K562 (cell line): ENCODE results near the gene EMP2. TPM values are rescaled to one million over a fixed set of nuclear protein-coding genes. Genes with fewer than 3 reads are reported as not detected.

Experiments
- ARHGAP35 ChIP-seq: fragments of 450-650 bp; IDR thresholded peaks from 2 replicates; pipeline ENCODE4 v1.6.1; 2018; ENCODE audit not compliant: partially characterized antibody
- COPS2 ChIP-seq: fragments of 450-650 bp; conservative IDR thresholded peaks from 2 replicates; pipeline ENCODE4 v1.6.1; 2016; ENCODE audit warnings: mild to moderate bottlenecking, moderate library complexity
- DACH1 ChIP-seq: fragments of 450-650 bp; IDR thresholded peaks from 2 replicates; pipeline ENCODE4 v1.6.1; 2018; ENCODE audit not compliant: partially characterized antibody
- EP400 ChIP-seq: fragments of 450-650 bp; IDR thresholded peaks from 2 replicates; pipeline ENCODE4 v1.6.1; 2017; ENCODE audit warnings: antibody characterized with exemption, mild to moderate bottlenecking, moderate library complexity
- ETV5 ChIP-seq: sonication (generic); formaldehyde crosslinking; IDR thresholded peaks from 2 replicates; pipeline ENCODE4 v1.4.0; 2020; ENCODE audit warnings: low read depth, mild to moderate bottlenecking, missing genetic modification reagents
- FOXA3 ChIP-seq, 2 experiments: fragments of 450-650 bp in 1 of 2; sonication (generic) in 1 of 2; formaldehyde crosslinking; IDR thresholded peaks in 1 of 2; conservative IDR thresholded peaks in 1 of 2; 2 replicates each; pipeline versions ENCODE4 v1.4.0 to v1.8.0; 2020 to 2022; ENCODE audit warnings: mild to moderate bottlenecking in 2 of 2, missing genetic modification reagents in 1 of 2
- GATAD2A ChIP-seq: fragments of 450-650 bp; IDR thresholded peaks from 2 replicates; pipeline ENCODE4 v1.6.1; 2017
- GATAD2B ChIP-seq: fragments of 450-650 bp; IDR thresholded peaks from 2 replicates; pipeline ENCODE4 v1.6.1; 2017; ENCODE audit warnings: mild to moderate bottlenecking, borderline replicate concordance
- NCOA2 ChIP-seq, 2 experiments: fragments of 450-650 bp; IDR thresholded peaks; 2 replicates each; pipeline ENCODE4 v1.6.1; 2018; ENCODE audit warnings: mild to moderate bottlenecking in 2 of 2, moderate library complexity in 1 of 2; ENCODE audit not compliant: partially characterized antibody in 2 of 2
- PHF21A ChIP-seq: fragments of 450-650 bp; IDR thresholded peaks from 2 replicates; pipeline ENCODE4 v1.6.1; 2017; ENCODE audit warnings: low read depth, borderline replicate concordance
- POLR2AphosphoS2 ChIP-seq: IDR thresholded peaks from 2 replicates; pipeline ENCODE4 v1.6.1; 2012; ENCODE audit warnings: low read length, improper control_type of control experiment
- POLR2G ChIP-seq: fragments of 200-400 bp; formaldehyde crosslinking; IDR thresholded peaks from 2 replicates; pipeline ENCODE4 v1.6.1; 2017; ENCODE audit warnings: low read depth, mild to moderate bottlenecking, antibody characterized with exemption, low read length, moderate library complexity
- RNF2 ChIP-seq: sonication (generic); IDR thresholded peaks from 2 replicates; pipeline ENCODE4 v1.6.1; 2016
- STAT5B ChIP-seq: fragments of 250-450 bp; sonication (Bioruptor Pico); IDR thresholded peaks from 2 replicates; pipeline ENCODE4 v1.8.0; 2021; ENCODE audit warnings: mild to moderate bottlenecking, inconsistent platforms
- TAF9B ChIP-seq: fragments of 450-650 bp; IDR thresholded peaks from 2 replicates; pipeline ENCODE4 v1.6.1; 2018; ENCODE audit warnings: mild to moderate bottlenecking; ENCODE audit not compliant: partially characterized antibody
- TEAD2 ChIP-seq: fragments of 450-650 bp; IDR thresholded peaks from 2 replicates; pipeline ENCODE4 v1.6.1; 2016; ENCODE audit warnings: missing genetic modification characterization, control low read depth, missing compliant biosample characterization
- TEAD4 ChIP-seq, 2 experiments: sonication (generic) in 1 of 2; formaldehyde crosslinking in 1 of 2; IDR thresholded peaks; 2 replicates each; pipeline versions ENCODE4 v1.6.1 to v1.8.0; 2012 to 2022; ENCODE audit warnings: borderline replicate concordance in 1 of 2, inconsistent platforms in 1 of 2, low read length in 1 of 2, mild to moderate bottlenecking in 1 of 2, missing genetic modification reagents in 1 of 2
- ZBTB7A ChIP-seq: IDR thresholded peaks from 2 replicates; pipeline ENCODE4 v1.6.1; 2011; ENCODE audit warnings: low read depth, mild to moderate bottlenecking, low read length, moderate library complexity, borderline replicate concordance; ENCODE audit not compliant: control insufficient read depth
- ZNF354B ChIP-seq: fragments of 250-450 bp; sonication (Bioruptor Pico); IDR thresholded peaks from 2 replicates; pipeline ENCODE4 v1.4.0; 2020
- polyA plus RNA-seq, 8 experiments: library from polyadenylated mRNA; depleted of rRNA in 4 of 8; stranded (reverse) in 5 of 8; unstranded in 3 of 8; fragments of >200 nt; fragmentation: Nextera tagmentation in 2 of 8; fragmentation: Illumina TruSeq in 1 of 8; extraction: Ambion mirVana in 2 of 8; extraction: Trizol in 1 of 8; gene quantifications; 2 replicates each; pipeline versions ENCODE4 v1.2.1 to v1.2.3, GENCODE V29; 2011 to 2014; ENCODE audit warnings: inconsistent platforms in 1 of 8, missing spikeins in 1 of 8
- total RNA-seq, 7 experiments: library from RNA; depleted of rRNA in 6 of 7; stranded (reverse); fragments of >200 nt in 6 of 7; fragmentation: Illumina TruSeq in 2 of 7; extraction: Trizol in 2 of 7; gene quantifications; 2 replicates each; pipeline versions ENCODE4 v1.2.1 to v1.2.3, GENCODE V29; 2011 to 2021; ENCODE audit warnings: low replicate concordance in 1 of 7
- TF ChIP-seq, protein P1 (sequence below): fragments of 250-450 bp; sonication (Bioruptor Pico); IDR thresholded peaks from 2 replicates; pipeline ENCODE4 v1.4.0; 2020; ENCODE audit warnings: mild to moderate bottlenecking, moderate library complexity, borderline replicate concordance
- TF ChIP-seq, protein P2 (sequence below): sonication (generic); formaldehyde crosslinking; IDR thresholded peaks from 2 replicates; pipeline ENCODE4 v1.8.0; 2022; ENCODE audit warnings: missing genetic modification reagents, mild to moderate bottlenecking, moderate library complexity, borderline replicate concordance
- TF ChIP-seq, protein P3 (sequence below): fragments of 450-650 bp; formaldehyde crosslinking; IDR thresholded peaks from 2 replicates; pipeline ENCODE4 v1.4.0; 2020; ENCODE audit warnings: mild to moderate bottlenecking, moderate library complexity
- TF ChIP-seq, protein P4 (sequence below): fragments of 250-450 bp; sonication (Bioruptor Pico); IDR thresholded peaks from 2 replicates; pipeline ENCODE4 v1.6.1; 2021; ENCODE audit warnings: mild to moderate bottlenecking

The EMP2 gene
- total and polyA plus RNA-seq, 9 of the 15 experiments (the other 6 are each of a cell fraction or from before 2014, with no cell fraction given), result 0.73 to 6.2 (median 3.1) TPM

DNA sequence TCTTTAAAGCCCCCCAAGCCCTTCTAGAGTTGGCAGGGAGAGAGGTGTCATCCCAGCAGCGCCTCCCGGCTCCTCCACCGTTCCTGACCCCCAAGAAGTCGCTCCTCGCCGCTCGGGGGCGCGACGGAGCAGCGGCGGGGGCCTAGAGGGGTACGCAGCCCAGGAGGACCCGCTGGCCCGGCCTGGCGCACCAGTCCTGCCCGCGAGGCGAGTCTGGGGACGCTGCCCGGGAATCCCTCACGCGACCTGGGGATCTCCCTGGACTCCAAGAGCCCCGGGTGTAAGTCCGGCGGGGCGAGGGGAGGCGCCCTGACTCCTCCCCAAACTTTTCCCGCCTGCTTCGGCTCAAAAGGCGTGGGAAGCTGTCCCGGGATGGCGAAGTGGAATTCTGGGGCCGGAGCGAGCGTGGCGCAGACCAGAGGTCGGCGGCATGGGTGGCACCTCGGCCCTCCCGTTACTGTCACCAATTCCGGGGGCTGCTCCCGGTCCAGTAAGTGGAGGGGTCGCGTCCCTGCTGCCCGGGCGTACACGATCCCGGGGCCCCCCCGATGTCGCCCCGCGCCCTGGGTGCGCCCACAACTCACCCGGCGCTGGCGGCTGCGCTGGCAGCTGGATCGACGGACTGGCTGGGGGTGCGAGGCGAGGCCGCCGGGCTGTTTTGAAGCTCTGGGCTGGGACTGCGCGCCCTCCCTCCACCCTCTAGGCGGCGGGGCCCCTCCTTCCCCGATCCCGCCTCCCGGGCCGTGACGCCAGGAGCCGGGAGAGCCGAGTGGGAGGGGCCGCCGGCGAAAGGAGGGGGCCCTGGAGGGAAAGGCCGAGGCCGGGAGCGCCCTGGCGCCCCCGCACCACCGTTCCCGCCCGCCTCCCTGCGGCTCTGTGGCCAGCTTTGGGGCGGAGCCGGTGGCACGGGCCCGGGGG is at the start of gene EMP2 (continued):
- TF ChIP-seq RNF2 (no peak), TAF9B (no peak), PHF21A (no peak), ZBTB7A (peak; percentile 97), STAT5B (CRISPR knock-in tag) (no peak), POLR2AphosphoS2 (no peak), TEAD4 (IDR thresholded peaks at IDR 0.05; ENCODE audit: low read length) (no peak), TEAD4 (CRISPR knock-in tag; IDR thresholded peaks at IDR 0.05; ENCODE audit: borderline replicate concordance) (no peak), TEAD2 (no peak), FOXA3 (CRISPR knock-in tag; conservative IDR thresholded peaks at IDR 0.05 in 1 of 2, IDR thresholded peaks at IDR 0.05 in 1 of 2) (no peak), ARHGAP35 (no peak), GATAD2B (no peak), COPS2 (no peak), POLR2G (peak; percentile 77), EP400 (no peak), NCOA2 (IDR thresholded peaks at IDR 0.05; ENCODE audit: partially characterized antibody in 2 of 2) (no peak), ZNF354B (CRISPR knock-in tag) (no peak), GATAD2A (no peak), ETV5 (0 out of 2 replicates have a peak, but pooled peaks have one; percentile 30), DACH1 (no peak)
- TF ChIP-seq, protein P1, sequence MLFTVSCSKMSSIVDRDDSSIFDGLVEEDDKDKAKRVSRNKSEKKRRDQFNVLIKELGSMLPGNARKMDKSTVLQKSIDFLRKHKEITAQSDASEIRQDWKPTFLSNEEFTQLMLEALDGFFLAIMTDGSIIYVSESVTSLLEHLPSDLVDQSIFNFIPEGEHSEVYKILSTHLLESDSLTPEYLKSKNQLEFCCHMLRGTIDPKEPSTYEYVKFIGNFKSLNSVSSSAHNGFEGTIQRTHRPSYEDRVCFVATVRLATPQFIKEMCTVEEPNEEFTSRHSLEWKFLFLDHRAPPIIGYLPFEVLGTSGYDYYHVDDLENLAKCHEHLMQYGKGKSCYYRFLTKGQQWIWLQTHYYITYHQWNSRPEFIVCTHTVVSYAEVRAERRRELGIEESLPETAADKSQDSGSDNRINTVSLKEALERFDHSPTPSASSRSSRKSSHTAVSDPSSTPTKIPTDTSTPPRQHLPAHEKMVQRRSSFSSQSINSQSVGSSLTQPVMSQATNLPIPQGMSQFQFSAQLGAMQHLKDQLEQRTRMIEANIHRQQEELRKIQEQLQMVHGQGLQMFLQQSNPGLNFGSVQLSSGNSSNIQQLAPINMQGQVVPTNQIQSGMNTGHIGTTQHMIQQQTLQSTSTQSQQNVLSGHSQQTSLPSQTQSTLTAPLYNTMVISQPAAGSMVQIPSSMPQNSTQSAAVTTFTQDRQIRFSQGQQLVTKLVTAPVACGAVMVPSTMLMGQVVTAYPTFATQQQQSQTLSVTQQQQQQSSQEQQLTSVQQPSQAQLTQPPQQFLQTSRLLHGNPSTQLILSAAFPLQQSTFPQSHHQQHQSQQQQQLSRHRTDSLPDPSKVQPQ, result no peak
- TF ChIP-seq, protein P2, sequence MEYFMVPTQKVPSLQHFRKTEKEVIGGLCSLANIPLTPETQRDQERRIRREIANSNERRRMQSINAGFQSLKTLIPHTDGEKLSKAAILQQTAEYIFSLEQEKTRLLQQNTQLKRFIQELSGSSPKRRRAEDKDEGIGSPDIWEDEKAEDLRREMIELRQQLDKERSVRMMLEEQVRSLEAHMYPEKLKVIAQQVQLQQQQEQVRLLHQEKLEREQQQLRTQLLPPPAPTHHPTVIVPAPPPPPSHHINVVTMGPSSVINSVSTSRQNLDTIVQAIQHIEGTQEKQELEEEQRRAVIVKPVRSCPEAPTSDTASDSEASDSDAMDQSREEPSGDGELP (CRISPR knock-in tag), result peak; percentile 37; the same call in 1 of the 2 replicates
- TF ChIP-seq, protein P3, sequence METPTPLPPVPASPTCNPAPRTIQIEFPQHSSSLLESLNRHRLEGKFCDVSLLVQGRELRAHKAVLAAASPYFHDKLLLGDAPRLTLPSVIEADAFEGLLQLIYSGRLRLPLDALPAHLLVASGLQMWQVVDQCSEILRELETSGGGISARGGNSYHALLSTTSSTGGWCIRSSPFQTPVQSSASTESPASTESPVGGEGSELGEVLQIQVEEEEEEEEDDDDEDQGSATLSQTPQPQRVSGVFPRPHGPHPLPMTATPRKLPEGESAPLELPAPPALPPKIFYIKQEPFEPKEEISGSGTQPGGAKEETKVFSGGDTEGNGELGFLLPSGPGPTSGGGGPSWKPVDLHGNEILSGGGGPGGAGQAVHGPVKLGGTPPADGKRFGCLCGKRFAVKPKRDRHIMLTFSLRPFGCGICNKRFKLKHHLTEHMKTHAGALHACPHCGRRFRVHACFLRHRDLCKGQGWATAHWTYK (CRISPR knock-in tag), result no peak
- TF ChIP-seq, protein P4, sequence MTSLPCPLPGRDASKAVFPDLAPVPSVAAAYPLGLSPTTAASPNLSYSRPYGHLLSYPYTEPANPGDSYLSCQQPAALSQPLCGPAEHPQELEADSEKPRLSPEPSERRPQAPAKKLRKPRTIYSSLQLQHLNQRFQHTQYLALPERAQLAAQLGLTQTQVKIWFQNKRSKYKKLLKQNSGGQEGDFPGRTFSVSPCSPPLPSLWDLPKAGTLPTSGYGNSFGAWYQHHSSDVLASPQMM (CRISPR knock-in tag), result no peak
